GM23338 (cell line): Measurements from ENCODE around the gene EYA3. TPM values are rescaled to one million over a fixed set of nuclear protein-coding genes. Genes with fewer than 3 reads are reported as not detected.

Experiments
- ATAC-seq: fragments of 200-7000 bp; cut with Tn5 transposase; 3 replicates; pipeline ENCODE4 v1.9.1; 2020
- DNase-seq: peaks from one replicate; pipeline ENCODE4 v3.0.0-alpha.2; 2015; ENCODE audit warnings: low spot score
- H2AFZ ChIP-seq: fragments of 200-600 bp; sonication (generic); 2 replicates; pipeline ENCODE4 v1.8.0; 2016; ENCODE audit warnings: antibody characterized with exemption, mild to moderate bottlenecking, moderate library complexity
- H3F3A ChIP-seq: fragments of 200-600 bp; sonication (generic); replicated peaks from 2 replicates; pipeline ENCODE4 v1.8.0; 2017; ENCODE audit warnings: antibody characterized with exemption, mixed run types, low read depth
- H3K27ac ChIP-seq: fragments of 200-600 bp; sonication (generic); 2 replicates; pipeline ENCODE4 v1.6.1; 2016; ENCODE audit warnings: low read depth
- H3K27me3 ChIP-seq: fragments of 200-600 bp; sonication (generic); 2 replicates; pipeline ENCODE4 v1.8.0; 2016; ENCODE audit warnings: mild to moderate bottlenecking, mixed run types, moderate library complexity; ENCODE audit not compliant: insufficient read depth
- H3K36me3 ChIP-seq: fragments of 200-600 bp; sonication (generic); 2 replicates; pipeline ENCODE4 v1.8.0; 2016; ENCODE audit warnings: mild to moderate bottlenecking; ENCODE audit not compliant: insufficient read depth
- H3K4me1 ChIP-seq: fragments of 200-600 bp; sonication (generic); 2 replicates; pipeline ENCODE4 v1.8.0; 2016; ENCODE audit warnings: mild to moderate bottlenecking, moderate library complexity; ENCODE audit not compliant: insufficient read depth
- H3K4me2 ChIP-seq: fragments of 200-600 bp; sonication (generic); 2 replicates; pipeline ENCODE4 v1.7.1; 2017; ENCODE audit warnings: mixed run types
- H3K4me3 ChIP-seq: fragments of 200-600 bp; sonication (generic); 2 replicates; pipeline ENCODE4 v1.6.1; 2016; ENCODE audit warnings: mixed run types
- H3K79me2 ChIP-seq: fragments of 200-600 bp; sonication (generic); replicated peaks from 2 replicates; pipeline ENCODE4 v1.8.0; 2017; ENCODE audit warnings: mild to moderate bottlenecking; ENCODE audit not compliant: insufficient read depth
- H3K9me2 ChIP-seq: fragments of 200-600 bp; sonication (generic); 2 replicates; pipeline ENCODE4 v1.8.0; 2017; ENCODE audit not compliant: insufficient read depth
- H4K20me1 ChIP-seq: fragments of 200-600 bp; sonication (generic); replicated peaks from 2 replicates; pipeline ENCODE4 v1.8.0; 2017; ENCODE audit warnings: mild to moderate bottlenecking; ENCODE audit not compliant: insufficient read depth
- H3K27ac Mint-ChIP-seq: 2 replicates; pipeline ENCODE4 v1.8.0; 2020; ENCODE audit warnings: inconsistent platforms, mild to moderate bottlenecking, moderate library complexity, mixed read lengths
- H3K27me3 Mint-ChIP-seq: 3 replicates; pipeline ENCODE4 v1.8.0; 2022; ENCODE audit warnings: low read depth, mild to moderate bottlenecking, moderate library complexity, mixed read lengths, inconsistent platforms; ENCODE audit not compliant: insufficient read depth, poor library complexity
- H3K36me3 Mint-ChIP-seq: 3 replicates; pipeline ENCODE4 v1.8.0; 2021; ENCODE audit warnings: low read depth, mild to moderate bottlenecking, inconsistent platforms, moderate library complexity, mixed read lengths
- H3K4me1 Mint-ChIP-seq: 3 replicates; pipeline ENCODE4 v1.8.0; 2020; ENCODE audit warnings: mild to moderate bottlenecking, inconsistent platforms, mixed read lengths
- H3K4me3 Mint-ChIP-seq: 3 replicates; pipeline ENCODE4 v1.8.0; 2021; ENCODE audit warnings: moderate library complexity, mild to moderate bottlenecking, inconsistent platforms, mixed read lengths
- H3K9me3 Mint-ChIP-seq: 3 replicates; pipeline ENCODE4 v1.8.0; 2020; ENCODE audit warnings: moderate library complexity, mild to moderate bottlenecking, inconsistent platforms, mixed read lengths
- CREB1 ChIP-seq: fragments of 250-450 bp; sonication (Bioruptor Pico); IDR thresholded peaks from 2 replicates; pipeline ENCODE4 v1.5.0; 2020; ENCODE audit warnings: low read depth, mild to moderate bottlenecking, moderate library complexity
- CTCF ChIP-seq, 2 experiments: fragments of 200-600 bp in 1 of 2; sonication (generic) in 1 of 2; conservative IDR thresholded peaks; 2 replicates each; pipeline versions ENCODE4 v1.5.1 to v1.6.1; 2016 to 2017; ENCODE audit warnings: antibody characterized with exemption in 2 of 2, low read depth in 2 of 2, mild to moderate bottlenecking in 2 of 2, moderate library complexity in 1 of 2
- ETS1 ChIP-seq: IDR thresholded peaks from 2 replicates; pipeline ENCODE4 v1.6.1; 2016; ENCODE audit warnings: antibody characterized with exemption
- EZH2 ChIP-seq: fragments of 200-600 bp; sonication (generic); IDR thresholded peaks from one replicate; pipeline ENCODE4 v1.8.0; 2017; ENCODE audit warnings: antibody characterized with exemption, mild to moderate bottlenecking, low read depth; ENCODE audit not compliant: unreplicated experiment
- EZH2phosphoT487 ChIP-seq: fragments of 200-600 bp; sonication (generic); IDR thresholded peaks from one replicate; pipeline ENCODE4 v1.8.1; 2018; ENCODE audit warnings: antibody characterized with exemption; ENCODE audit not compliant: unreplicated experiment
- JUNB ChIP-seq: IDR thresholded peaks from one replicate; pipeline ENCODE4 v1.6.1; 2016; ENCODE audit warnings: antibody characterized with exemption; ENCODE audit not compliant: unreplicated experiment
- NANOG ChIP-seq: IDR thresholded peaks from 2 replicates; pipeline ENCODE4 v1.6.1; 2016; ENCODE audit warnings: antibody characterized with exemption, borderline replicate concordance
- POLR2AphosphoS5 ChIP-seq: IDR thresholded peaks from 2 replicates; pipeline ENCODE4 v1.6.1; 2016; ENCODE audit warnings: antibody characterized with exemption, low read depth
- STAT1 ChIP-seq: IDR thresholded peaks from one replicate; pipeline ENCODE4 v1.6.1; 2016; ENCODE audit warnings: antibody characterized with exemption; ENCODE audit not compliant: unreplicated experiment
- ZNF114 ChIP-seq: fragments of 250-450 bp; sonication (Bioruptor Pico); IDR thresholded peaks from 2 replicates; pipeline ENCODE4 v1.5.0; 2020; ENCODE audit warnings: mild to moderate bottlenecking, moderate library complexity
- ZNF331 ChIP-seq: fragments of 250-450 bp; sonication (Bioruptor Pico); IDR thresholded peaks from 2 replicates; pipeline ENCODE4 v1.5.0; 2020; ENCODE audit warnings: low read depth, mild to moderate bottlenecking, moderate library complexity
- polyA plus RNA-seq: library from polyadenylated mRNA; unstranded; fragments of >200 nt; fragmentation: Nextera tagmentation; extraction: Ambion mirVana; gene quantifications from 2 replicates; pipeline ENCODE4 v1.2.1, GENCODE V29; 2016
- total RNA-seq: library from RNA; depleted of rRNA; stranded (reverse); fragments of >200 nt; shearing (Covaris generic); gene quantifications from 2 replicates; pipeline ENCODE4 v1.2.3, GENCODE V29; 2014
- TF ChIP-seq, protein P1 (sequence below): fragments of 250-450 bp; sonication (Bioruptor Pico); IDR thresholded peaks from 2 replicates; pipeline ENCODE4 v1.5.0; 2020; ENCODE audit warnings: mild to moderate bottlenecking, moderate library complexity
- TF ChIP-seq, protein P2 (sequence below): IDR thresholded peaks from one replicate; pipeline ENCODE4 v1.6.1; 2018; ENCODE audit warnings: antibody characterized with exemption; ENCODE audit not compliant: unreplicated experiment

EYA3 gene
- total and polyA plus RNA-seq, 2 experiments from 2014 or later: 12.5 to 33.6 TPM

DNA sequence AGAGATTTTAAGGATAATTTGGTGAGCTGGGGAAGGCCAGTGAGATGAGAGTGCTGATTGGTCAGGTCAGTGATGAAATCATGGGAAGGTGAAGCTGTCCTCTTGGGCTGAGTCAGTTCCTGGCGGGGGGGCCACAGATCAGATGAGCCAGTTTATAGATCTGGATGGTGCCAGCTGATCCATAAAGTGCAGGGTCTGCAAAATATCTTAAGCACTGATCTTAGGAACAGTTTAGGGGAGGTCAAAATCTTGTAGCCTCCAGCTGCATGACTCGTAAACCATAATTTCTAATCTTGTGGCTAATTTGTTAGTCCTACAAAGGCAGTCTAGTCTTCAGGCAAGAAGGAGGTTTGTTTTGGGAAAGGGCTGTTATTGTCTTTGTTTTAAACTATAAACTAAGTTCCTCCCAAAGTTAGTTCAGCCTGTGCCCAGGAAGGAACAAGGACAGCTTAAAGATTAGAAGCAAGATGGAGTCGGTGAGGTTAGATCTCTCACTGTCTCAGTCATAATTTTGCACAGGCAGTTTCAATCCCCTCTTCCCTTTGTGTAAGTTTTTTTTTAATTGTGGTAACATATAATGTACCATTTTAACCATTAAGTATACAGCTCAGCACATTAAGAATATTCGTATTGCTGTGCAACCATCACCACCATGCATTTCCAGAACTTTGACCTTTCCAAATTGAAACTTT is 48.7 kb upstream of the EYA3 start:
- peaks cover 3% of the 10 kb centered on the region; the same call in 1 of the 3 replicates for H3K4me1 Mint-ChIP-seq
- TF ChIP-seq JUNB: no peak
- no peak for TF ChIP-seq CTCF (conservative IDR thresholded peaks at IDR 0.05; ENCODE audit: low read depth in 2 of 2)
- TF ChIP-seq, protein P1, sequence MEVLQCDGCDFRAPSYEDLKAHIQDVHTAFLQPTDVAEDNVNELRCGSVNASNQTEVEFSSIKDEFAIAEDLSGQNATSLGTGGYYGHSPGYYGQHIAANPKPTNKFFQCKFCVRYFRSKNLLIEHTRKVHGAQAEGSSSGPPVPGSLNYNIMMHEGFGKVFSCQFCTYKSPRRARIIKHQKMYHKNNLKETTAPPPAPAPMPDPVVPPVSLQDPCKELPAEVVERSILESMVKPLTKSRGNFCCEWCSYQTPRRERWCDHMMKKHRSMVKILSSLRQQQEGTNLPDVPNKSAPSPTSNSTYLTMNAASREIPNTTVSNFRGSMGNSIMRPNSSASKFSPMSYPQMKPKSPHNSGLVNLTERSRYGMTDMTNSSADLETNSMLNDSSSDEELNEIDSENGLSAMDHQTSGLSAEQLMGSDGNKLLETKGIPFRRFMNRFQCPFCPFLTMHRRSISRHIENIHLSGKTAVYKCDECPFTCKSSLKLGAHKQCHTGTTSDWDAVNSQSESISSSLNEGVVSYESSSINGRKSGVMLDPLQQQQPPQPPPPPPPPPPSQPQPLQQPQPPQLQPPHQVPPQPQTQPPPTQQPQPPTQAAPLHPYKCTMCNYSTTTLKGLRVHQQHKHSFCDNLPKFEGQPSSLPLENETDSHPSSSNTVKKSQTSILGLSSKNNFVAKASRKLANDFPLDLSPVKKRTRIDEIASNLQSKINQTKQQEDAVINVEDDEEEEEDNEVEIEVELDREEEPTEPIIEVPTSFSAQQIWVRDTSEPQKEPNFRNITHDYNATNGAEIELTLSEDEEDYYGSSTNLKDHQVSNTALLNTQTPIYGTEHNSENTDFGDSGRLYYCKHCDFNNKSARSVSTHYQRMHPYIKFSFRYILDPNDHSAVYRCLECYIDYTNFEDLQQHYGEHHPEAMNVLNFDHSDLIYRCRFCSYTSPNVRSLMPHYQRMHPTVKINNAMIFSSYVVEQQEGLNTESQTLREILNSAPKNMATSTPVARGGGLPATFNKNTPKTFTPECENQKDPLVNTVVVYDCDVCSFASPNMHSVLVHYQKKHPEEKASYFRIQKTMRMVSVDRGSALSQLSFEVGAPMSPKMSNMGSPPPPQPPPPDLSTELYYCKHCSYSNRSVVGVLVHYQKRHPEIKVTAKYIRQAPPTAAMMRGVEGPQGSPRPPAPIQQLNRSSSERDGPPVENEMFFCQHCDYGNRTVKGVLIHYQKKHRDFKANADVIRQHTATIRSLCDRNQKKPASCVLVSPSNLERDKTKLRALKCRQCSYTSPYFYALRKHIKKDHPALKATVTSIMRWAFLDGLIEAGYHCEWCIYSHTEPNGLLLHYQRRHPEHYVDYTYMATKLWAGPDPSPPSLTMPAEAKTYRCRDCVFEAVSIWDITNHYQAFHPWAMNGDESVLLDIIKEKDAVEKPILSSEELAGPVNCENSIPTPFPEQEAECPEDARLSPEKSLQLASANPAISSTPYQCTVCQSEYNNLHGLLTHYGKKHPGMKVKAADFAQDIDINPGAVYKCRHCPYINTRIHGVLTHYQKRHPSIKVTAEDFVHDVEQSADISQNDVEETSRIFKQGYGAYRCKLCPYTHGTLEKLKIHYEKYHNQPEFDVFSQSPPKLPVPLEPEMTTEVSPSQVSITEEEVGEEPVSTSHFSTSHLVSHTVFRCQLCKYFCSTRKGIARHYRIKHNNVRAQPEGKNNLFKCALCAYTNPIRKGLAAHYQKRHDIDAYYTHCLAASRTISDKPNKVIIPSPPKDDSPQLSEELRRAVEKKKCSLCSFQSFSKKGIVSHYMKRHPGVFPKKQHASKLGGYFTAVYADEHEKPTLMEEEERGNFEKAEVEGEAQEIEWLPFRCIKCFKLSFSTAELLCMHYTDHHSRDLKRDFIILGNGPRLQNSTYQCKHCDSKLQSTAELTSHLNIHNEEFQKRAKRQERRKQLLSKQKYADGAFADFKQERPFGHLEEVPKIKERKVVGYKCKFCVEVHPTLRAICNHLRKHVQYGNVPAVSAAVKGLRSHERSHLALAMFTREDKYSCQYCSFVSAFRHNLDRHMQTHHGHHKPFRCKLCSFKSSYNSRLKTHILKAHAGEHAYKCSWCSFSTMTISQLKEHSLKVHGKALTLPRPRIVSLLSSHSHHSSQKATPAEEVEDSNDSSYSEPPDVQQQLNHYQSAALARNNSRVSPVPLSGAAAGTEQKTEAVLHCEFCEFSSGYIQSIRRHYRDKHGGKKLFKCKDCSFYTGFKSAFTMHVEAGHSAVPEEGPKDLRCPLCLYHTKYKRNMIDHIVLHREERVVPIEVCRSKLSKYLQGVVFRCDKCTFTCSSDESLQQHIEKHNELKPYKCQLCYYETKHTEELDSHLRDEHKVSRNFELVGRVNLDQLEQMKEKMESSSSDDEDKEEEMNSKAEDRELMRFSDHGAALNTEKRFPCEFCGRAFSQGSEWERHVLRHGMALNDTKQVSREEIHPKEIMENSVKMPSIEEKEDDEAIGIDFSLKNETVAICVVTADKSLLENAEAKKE (CRISPR knock-in tag): no peak
- TF ChIP-seq EZH2: no peak
- TF ChIP-seq, protein P2, sequence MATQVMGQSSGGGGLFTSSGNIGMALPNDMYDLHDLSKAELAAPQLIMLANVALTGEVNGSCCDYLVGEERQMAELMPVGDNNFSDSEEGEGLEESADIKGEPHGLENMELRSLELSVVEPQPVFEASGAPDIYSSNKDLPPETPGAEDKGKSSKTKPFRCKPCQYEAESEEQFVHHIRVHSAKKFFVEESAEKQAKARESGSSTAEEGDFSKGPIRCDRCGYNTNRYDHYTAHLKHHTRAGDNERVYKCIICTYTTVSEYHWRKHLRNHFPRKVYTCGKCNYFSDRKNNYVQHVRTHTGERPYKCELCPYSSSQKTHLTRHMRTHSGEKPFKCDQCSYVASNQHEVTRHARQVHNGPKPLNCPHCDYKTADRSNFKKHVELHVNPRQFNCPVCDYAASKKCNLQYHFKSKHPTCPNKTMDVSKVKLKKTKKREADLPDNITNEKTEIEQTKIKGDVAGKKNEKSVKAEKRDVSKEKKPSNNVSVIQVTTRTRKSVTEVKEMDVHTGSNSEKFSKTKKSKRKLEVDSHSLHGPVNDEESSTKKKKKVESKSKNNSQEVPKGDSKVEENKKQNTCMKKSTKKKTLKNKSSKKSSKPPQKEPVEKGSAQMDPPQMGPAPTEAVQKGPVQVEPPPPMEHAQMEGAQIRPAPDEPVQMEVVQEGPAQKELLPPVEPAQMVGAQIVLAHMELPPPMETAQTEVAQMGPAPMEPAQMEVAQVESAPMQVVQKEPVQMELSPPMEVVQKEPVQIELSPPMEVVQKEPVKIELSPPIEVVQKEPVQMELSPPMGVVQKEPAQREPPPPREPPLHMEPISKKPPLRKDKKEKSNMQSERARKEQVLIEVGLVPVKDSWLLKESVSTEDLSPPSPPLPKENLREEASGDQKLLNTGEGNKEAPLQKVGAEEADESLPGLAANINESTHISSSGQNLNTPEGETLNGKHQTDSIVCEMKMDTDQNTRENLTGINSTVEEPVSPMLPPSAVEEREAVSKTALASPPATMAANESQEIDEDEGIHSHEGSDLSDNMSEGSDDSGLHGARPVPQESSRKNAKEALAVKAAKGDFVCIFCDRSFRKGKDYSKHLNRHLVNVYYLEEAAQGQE: no peak
- no peak for TF ChIP-seq STAT1
- TF ChIP-seq POLR2AphosphoS5: no peak
- no peak for TF ChIP-seq EZH2phosphoT487
- TF ChIP-seq ETS1: no peak
- TF ChIP-seq NANOG: no peak
- TF ChIP-seq ZNF114: no peak
- TF ChIP-seq ZNF331 (CRISPR knock-in tag): no peak
- no peak for TF ChIP-seq CREB1 (CRISPR knock-in tag)
- Histone ChIP-seq H3F3A (no peaks in the 10 kb centered on the region), H4K20me1 (no peaks in the 10 kb centered on the region; the same call in 1 of the 2 replicates), H3K9me2 (no peaks in the 10 kb centered on the region), H3K27me3 (no peaks in the 10 kb centered on the region), H3K4me1 (no peaks in the 10 kb centered on the region), H3K36me3 (no peaks in the 10 kb centered on the region), H3K4me2 (no peak overlapping the region), H2AFZ (no peak overlapping the region), H3K79me2 (no peaks in the 10 kb centered on the region), H3K27ac (no peak overlapping the region), H3K4me3 (no peak overlapping the region)
- ATAC-seq: no peak
- H3K4me3 Mint-ChIP-seq: no peak overlapping the region
- H3K9me3 Mint-ChIP-seq: no peaks in the 10 kb centered on the region
- peaks cover 3% of the 10 kb centered on the region for H3K27me3 Mint-ChIP-seq
- H3K27ac Mint-ChIP-seq: no peak overlapping the region
- no peak for DNase-seq
- H3K36me3 Mint-ChIP-seq: no peaks in the 10 kb centered on the region
